ENCODE results near the gene CIPC. TPM values are rescaled to one million over a fixed set of nuclear protein-coding genes. Genes with fewer than 3 reads are reported as not detected.

Gene CIPC
- total and polyA plus RNA-seq, 2 of the 4 experiments (the other 2 are of a cell fraction) = 6.6 to 12.9 TPM

- no peak overlapping the region for H4K91ac ChIP-seq (ENCODE audit: insufficient read depth, low read depth, low read length)
- CTCF ChIA-PET = no interaction called here
- no peak overlapping the region for H3K4me2 ChIP-seq (ENCODE audit: low read depth, low read length)
- no peak overlapping the region for H3K56ac ChIP-seq (ENCODE audit: extremely low read depth, insufficient read depth, low read length)
- no peak for ATAC-seq (ENCODE audit: low read depth)
- H3K4me1 ChIP-seq (ENCODE audit: control insufficient read depth, insufficient read depth, low read length) = no peaks in the 10 kb centered on the region
- TF ChIP-seq FOS (IDR thresholded peaks at IDR 0.05; ENCODE audit: low read depth, low read length) (no peak), MXI1 (IDR thresholded peaks at IDR 0.05; ENCODE audit: borderline replicate concordance, low read depth, low read length) (no peak), SMC3 (IDR thresholded peaks at IDR 0.05; ENCODE audit: low read depth, low read length) (no peak), NFE2L2 (IDR thresholded peaks at IDR 0.05; ENCODE audit: low read depth, low read length) (no peak), RAD21 (IDR thresholded peaks at IDR 0.05; ENCODE audit: low read length) (no peak), USF2 (IDR thresholded peaks at IDR 0.05; ENCODE audit: low read depth, low read length) (no peak), POLR2A (IDR thresholded peaks at IDR 0.05; ENCODE audit: low read depth, low read length) (no peak), MAFK (IDR thresholded peaks at IDR 0.05; ENCODE audit: low read depth, low read length) (no peak), BHLHE40 (IDR thresholded peaks at IDR 0.05; ENCODE audit: low read depth, low read length) (no peak), CEBPB (IDR thresholded peaks at IDR 0.05; ENCODE audit: low read depth, low read length) (no peak)
- H4K5ac ChIP-seq (ENCODE audit: low read depth, low read length) = no peak overlapping the region
- H3K23ac ChIP-seq (ENCODE audit: low read depth, low read length) = no peak overlapping the region
- H2BK15ac ChIP-seq (ENCODE audit: low read depth, low read length) = no peak overlapping the region
- H4K20me1 ChIP-seq (ENCODE audit: insufficient read depth, low read length) = no peaks in the 10 kb centered on the region
- no peak overlapping the region for H3K4ac ChIP-seq (ENCODE audit: low read depth, low read length)
- H2AK9ac ChIP-seq (replicated peaks; ENCODE audit: low read depth, low read length, poor library complexity) = no peak overlapping the region
- no peak overlapping the region for H4K8ac ChIP-seq (ENCODE audit: low read depth in 2 of 2, low read length in 2 of 2)
- dilution Hi-C loops (cut with HindIII; ENCODE audit: low sequenced_read_pairs, unreplicated experiment) = no loop called here
- no peaks in the 10 kb centered on the region for H3K9me1 ChIP-seq (ENCODE audit: insufficient read depth, low read length)
- H2AK5ac ChIP-seq (ENCODE audit: low read depth, low read length) = no peak overlapping the region
- H3K9me3 ChIP-seq (ENCODE audit: control insufficient read depth, insufficient read depth, low read length) = no peaks in the 10 kb centered on the region
- WGBS, 2 experiments (ENCODE audit: extremely low coverage in 2 of 2, insufficient read length in 1 of 2) = 80% methylated on average over 1 of the region's 2 CpGs; no CpG with 5 or more reads in 1 of the 2 experiments
- H3K79me1 ChIP-seq (ENCODE audit: low read depth in 1 of 2, low read length in 2 of 2) = peaks cover 8 to 9% of the 10 kb centered on the region in 2 experiments; a peak in 3 of 4 replicates
- no peaks in the 10 kb centered on the region for H3K27me3 ChIP-seq (ENCODE audit: control insufficient read depth, insufficient read depth, low read length)
- H3K14ac ChIP-seq (replicated peaks; ENCODE audit: low read depth, low read length) = no peak overlapping the region
- no peak overlapping the region for H3K4me3 ChIP-seq (ENCODE audit: insufficient read depth, low read depth, low read length)
- BruUV-seq (replicated peaks) = no TSS peak
- no peak overlapping the region for H3K9ac ChIP-seq (ENCODE audit: low read depth, low read length)
- DNase-seq = no peak
- no peak overlapping the region for H2BK20ac ChIP-seq (ENCODE audit: low read depth, low read length)
- H3K36me3 ChIP-seq (ENCODE audit: control insufficient read depth, insufficient read depth, low read length) = peaks cover 14% of the 10 kb centered on the region
- no peak overlapping the region for H2BK120ac ChIP-seq (ENCODE audit: low read depth, low read length)
- in situ Hi-C loops (cut with MboI; ENCODE audit: low sequenced_read_pairs) = no loop called here
- intact Hi-C loops (cut with micrococcal nuclease) = no loop called here
- H3K27ac ChIP-seq (ENCODE audit: insufficient read depth, low read length) = no peak overlapping the region
- H2BK5ac ChIP-seq (ENCODE audit: low read depth, low read length, poor library complexity, severe bottlenecking) = no peak overlapping the region
- H2AFZ ChIP-seq (replicated peaks; ENCODE audit: low read length, poor library complexity) = no peak overlapping the region
- POLR2A ChIA-PET (ENCODE audit: unreplicated experiment) = no interaction called here
- H3K18ac ChIP-seq (ENCODE audit: low read depth, low read length) = no peak overlapping the region
Measured at GRCh38 chr14:77108753-77109152, 10.7 kb downstream of the CIPC start.

Data from IMR-90 (cell line).